Neural progenitor cell (in vitro differentiated cells): ENCODE results near the gene DAP. TPM values are rescaled to one million over a fixed set of nuclear protein-coding genes. Genes with fewer than 3 reads are reported as not detected.

ENCODE experiments used
- DNase-seq: peaks from one replicate; pipeline ENCODE4 v3.0.0-alpha.2; 2016; ENCODE audit warnings: low spot score
- H2AFZ ChIP-seq: fragments of 200-600 bp; sonication (generic); replicated peaks from 2 replicates; pipeline ENCODE4 v1.6.1; 2016; ENCODE audit warnings: antibody characterized with exemption
- H3F3A ChIP-seq: fragments of 200-600 bp; sonication (generic); 2 replicates; pipeline ENCODE4 v1.6.1; 2016; ENCODE audit warnings: antibody characterized with exemption, low read depth
- H3K27ac ChIP-seq: fragments of 200-600 bp; sonication (generic); 2 replicates; pipeline ENCODE4 v1.5.1; 2016; ENCODE audit warnings: mild to moderate bottlenecking
- H3K27me3 ChIP-seq: fragments of 200-600 bp; sonication (generic); 2 replicates; pipeline ENCODE4 v1.6.1; 2016; ENCODE audit warnings: mild to moderate bottlenecking, moderate library complexity
- H3K36me3 ChIP-seq: fragments of 200-600 bp; sonication (generic); 2 replicates; pipeline ENCODE4 v1.5.1; 2016
- H3K4me1 ChIP-seq: fragments of 200-600 bp; sonication (generic); 2 replicates; pipeline ENCODE4 v1.6.1; 2016; ENCODE audit warnings: mixed run types
- H3K4me2 ChIP-seq: fragments of 200-600 bp; sonication (generic); 2 replicates; pipeline ENCODE4 v1.6.1; 2016
- H3K4me3 ChIP-seq: fragments of 200-600 bp; sonication (generic); 2 replicates; pipeline ENCODE4 v1.5.1; 2016
- H3K79me2 ChIP-seq: fragments of 200-600 bp; sonication (generic); 2 replicates; pipeline ENCODE4 v1.6.1; 2016; ENCODE audit warnings: low read depth
- H3K9ac ChIP-seq: fragments of 200-600 bp; sonication (generic); 2 replicates; pipeline ENCODE4 v1.6.1; 2016
- H3K9me3 ChIP-seq: fragments of 200-600 bp; sonication (generic); 2 replicates; pipeline ENCODE4 v1.5.1; 2016; ENCODE audit warnings: low read depth
- H4K20me1 ChIP-seq: fragments of 200-600 bp; sonication (generic); 2 replicates; pipeline ENCODE4 v1.6.1; 2016; ENCODE audit warnings: low read depth
- H3K27ac Mint-ChIP-seq: 3 replicates; pipeline ENCODE4 v1.8.0; 2021; ENCODE audit warnings: mixed read lengths
- H3K27me3 Mint-ChIP-seq: 2 replicates; pipeline ENCODE4 v1.8.0; 2022; ENCODE audit warnings: low read depth, mild to moderate bottlenecking, inconsistent platforms, moderate library complexity, mixed read lengths; ENCODE audit not compliant: insufficient read depth
- H3K36me3 Mint-ChIP-seq: 3 replicates; pipeline ENCODE4 v1.8.0; 2021; ENCODE audit warnings: mixed read lengths
- H3K4me1 Mint-ChIP-seq: 3 replicates; pipeline ENCODE4 v1.8.0; 2021; ENCODE audit warnings: mixed read lengths
- H3K4me3 Mint-ChIP-seq: 3 replicates; pipeline ENCODE4 v1.8.0; 2021; ENCODE audit warnings: mild to moderate bottlenecking, moderate library complexity, mixed read lengths
- H3K9me3 Mint-ChIP-seq: 3 replicates; pipeline ENCODE4 v1.8.0; 2020; ENCODE audit warnings: mixed read lengths
- EZH2 ChIP-seq: fragments of 200-600 bp; sonication (generic); IDR thresholded peaks from 2 replicates; pipeline ENCODE4 v1.6.1; 2017; ENCODE audit warnings: antibody characterized with exemption, mild to moderate bottlenecking, moderate library complexity
- EZH2phosphoT487 ChIP-seq: fragments of 200-600 bp; sonication (generic); IDR thresholded peaks from 2 replicates; pipeline ENCODE4 v1.6.1; 2017; ENCODE audit warnings: antibody characterized with exemption
- total RNA-seq: library from RNA; depleted of rRNA; stranded (reverse); fragments of >200 nt; gene quantifications from 2 replicates; pipeline ENCODE4 v1.2.3, GENCODE V29; 2015; ENCODE audit warnings: low replicate concordance
- TF ChIP-seq, protein P1 (sequence below): fragments of 200-600 bp; sonication (generic); IDR thresholded peaks from 2 replicates; pipeline ENCODE4 v1.5.1; 2017; ENCODE audit warnings: antibody characterized with exemption, mild to moderate bottlenecking

Gene DAP
- total RNA-seq, 1 donor from 2014 or later, result 12.2 TPM

DNA sequence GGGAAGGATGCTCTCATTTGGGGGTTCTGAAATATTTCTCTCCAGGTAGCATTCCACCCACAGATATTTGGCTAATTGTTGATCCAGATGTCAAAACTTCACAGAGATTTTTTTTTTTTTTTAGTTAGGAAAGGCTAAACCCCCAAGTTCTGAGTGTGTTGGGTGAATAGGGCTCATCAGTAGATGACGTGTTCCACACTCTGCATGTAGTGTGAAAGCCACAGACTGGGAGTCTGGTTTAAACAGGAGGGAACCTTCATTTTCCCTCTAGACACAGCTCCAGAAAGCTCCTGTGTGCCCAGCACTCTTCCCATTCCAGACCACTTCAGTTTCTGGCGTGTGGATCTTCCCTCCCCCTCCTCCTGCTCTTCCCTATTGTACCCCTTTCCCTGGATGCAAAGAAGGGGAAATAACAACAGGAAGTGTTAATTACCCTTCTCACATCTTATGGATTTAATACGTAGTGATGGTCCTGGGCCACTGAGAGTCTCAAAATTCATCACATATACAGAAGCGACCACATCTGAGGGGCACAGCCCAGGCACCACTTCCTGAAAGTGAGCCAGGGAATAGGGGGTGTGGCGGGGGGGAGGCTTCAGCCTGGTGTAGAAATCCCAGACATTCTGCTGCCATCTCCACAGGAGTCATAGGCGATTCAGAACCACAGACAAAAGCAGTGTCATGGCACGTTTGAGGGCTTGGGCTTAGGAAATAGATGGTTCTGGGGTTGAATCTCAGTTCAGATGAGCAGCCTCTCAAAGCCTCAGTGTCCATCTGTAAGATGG, 65.1 kb downstream of the DAP start:
- no peak overlapping the region for H3K4me3 ChIP-seq
- no peaks in the 10 kb centered on the region for H3F3A ChIP-seq
- H3K9me3 ChIP-seq, result no peaks in the 10 kb centered on the region
- H3K9me3 Mint-ChIP-seq, result no peaks in the 10 kb centered on the region
- H3K36me3 ChIP-seq, result no peaks in the 10 kb centered on the region
- no peak overlapping the region for H3K9ac ChIP-seq
- H4K20me1 ChIP-seq, result peaks cover 31% of the 10 kb centered on the region
- no peak for DNase-seq
- H2AFZ ChIP-seq, result no peak overlapping the region
- H3K4me1 ChIP-seq, result no peaks in the 10 kb centered on the region
- H3K27ac ChIP-seq, result no peak overlapping the region
- H3K27me3 ChIP-seq, result no peaks in the 10 kb centered on the region
- no peak overlapping the region for H3K4me3 Mint-ChIP-seq
- H3K36me3 Mint-ChIP-seq, result peaks cover 4% of the 10 kb centered on the region
- no peak for TF ChIP-seq EZH2
- H3K79me2 ChIP-seq, result no peaks in the 10 kb centered on the region
- H3K4me1 Mint-ChIP-seq, result peaks cover 22% of the 10 kb centered on the region
- H3K4me2 ChIP-seq, result no peak overlapping the region
- peak overlapping the region; percentile 67 for H3K27ac Mint-ChIP-seq
- peaks cover 4% of the 10 kb centered on the region for H3K27me3 Mint-ChIP-seq

DNA sequence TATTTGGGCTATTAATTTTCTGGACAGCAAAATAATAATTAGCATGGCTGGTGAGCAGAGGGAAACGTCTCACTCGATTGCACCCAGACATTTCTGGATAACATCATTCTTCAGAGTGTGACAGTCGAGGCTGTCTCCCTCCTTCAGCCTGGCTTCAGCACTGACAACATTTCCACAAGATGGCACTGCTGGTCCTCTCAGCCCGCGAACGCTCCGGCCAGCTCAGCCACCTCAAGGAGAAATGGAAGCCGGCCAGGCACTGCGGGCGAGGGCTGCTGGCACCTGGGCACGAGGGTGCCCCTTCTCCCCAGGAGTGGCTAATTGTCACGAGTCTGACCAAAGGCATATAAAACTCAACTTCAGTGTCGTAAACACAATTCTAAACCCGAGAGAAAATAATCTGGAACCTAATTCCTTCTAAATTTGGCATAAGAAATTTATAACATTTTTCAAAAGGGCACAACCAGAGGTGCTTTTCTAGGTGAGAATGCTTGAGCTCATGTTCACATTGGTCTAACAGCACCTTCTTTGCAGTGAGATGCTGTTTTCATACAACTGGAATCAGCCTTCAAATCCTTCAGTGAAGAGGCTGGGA, 65.9 kb downstream of the DAP start:
- H3K4me2 ChIP-seq, result no peak overlapping the region
- no peak overlapping the region for H3K27ac Mint-ChIP-seq

GRCh38 chr5:10691826-10692785, 68.9 kb downstream of the DAP start:
- Mint-ChIP-seq H3K9me3 (peaks cover 5% of the 10 kb centered on the region), H3K4me3 (no peak overlapping the region), H3K27ac (no peak overlapping the region), H3K4me1 (peaks cover 17% of the 10 kb centered on the region), H3K27me3 (peaks cover 4% of the 10 kb centered on the region), H3K36me3 (peaks cover 19% of the 10 kb centered on the region)
- Histone ChIP-seq H3K27me3 (no peaks in the 10 kb centered on the region), H3K4me2 (no peak overlapping the region), H3K27ac (no peak overlapping the region), H3K9me3 (no peaks in the 10 kb centered on the region), H2AFZ (no peak overlapping the region), H3K79me2 (no peaks in the 10 kb centered on the region), H3K9ac (no peak overlapping the region), H4K20me1 (peaks cover 14% of the 10 kb centered on the region), H3K4me3 (no peak overlapping the region), H3K36me3 (no peaks in the 10 kb centered on the region), H3K4me1 (no peaks in the 10 kb centered on the region), H3F3A (peaks cover 3% of the 10 kb centered on the region)
- DNase-seq, result no peak
- TF ChIP-seq, protein P1, sequence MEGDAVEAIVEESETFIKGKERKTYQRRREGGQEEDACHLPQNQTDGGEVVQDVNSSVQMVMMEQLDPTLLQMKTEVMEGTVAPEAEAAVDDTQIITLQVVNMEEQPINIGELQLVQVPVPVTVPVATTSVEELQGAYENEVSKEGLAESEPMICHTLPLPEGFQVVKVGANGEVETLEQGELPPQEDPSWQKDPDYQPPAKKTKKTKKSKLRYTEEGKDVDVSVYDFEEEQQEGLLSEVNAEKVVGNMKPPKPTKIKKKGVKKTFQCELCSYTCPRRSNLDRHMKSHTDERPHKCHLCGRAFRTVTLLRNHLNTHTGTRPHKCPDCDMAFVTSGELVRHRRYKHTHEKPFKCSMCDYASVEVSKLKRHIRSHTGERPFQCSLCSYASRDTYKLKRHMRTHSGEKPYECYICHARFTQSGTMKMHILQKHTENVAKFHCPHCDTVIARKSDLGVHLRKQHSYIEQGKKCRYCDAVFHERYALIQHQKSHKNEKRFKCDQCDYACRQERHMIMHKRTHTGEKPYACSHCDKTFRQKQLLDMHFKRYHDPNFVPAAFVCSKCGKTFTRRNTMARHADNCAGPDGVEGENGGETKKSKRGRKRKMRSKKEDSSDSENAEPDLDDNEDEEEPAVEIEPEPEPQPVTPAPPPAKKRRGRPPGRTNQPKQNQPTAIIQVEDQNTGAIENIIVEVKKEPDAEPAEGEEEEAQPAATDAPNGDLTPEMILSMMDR, result no peak
- TF ChIP-seq EZH2phosphoT487 (no peak), EZH2 (no peak)

More for the DNA sequence above, 65.9 kb downstream of the DAP start:
- Histone ChIP-seq H3K36me3 (no peaks in the 10 kb centered on the region), H2AFZ (no peak overlapping the region), H4K20me1 (peaks cover 24% of the 10 kb centered on the region), H3K4me1 (no peaks in the 10 kb centered on the region), H3F3A (no peaks in the 10 kb centered on the region), H3K79me2 (no peaks in the 10 kb centered on the region), H3K27me3 (no peaks in the 10 kb centered on the region), H3K9me3 (no peaks in the 10 kb centered on the region), H3K9ac (no peak overlapping the region), H3K27ac (no peak overlapping the region), H3K4me3 (no peak overlapping the region)
- Mint-ChIP-seq H3K4me3 (no peak overlapping the region), H3K27me3 (peaks cover 4% of the 10 kb centered on the region), H3K36me3 (peaks cover 7% of the 10 kb centered on the region), H3K9me3 (no peaks in the 10 kb centered on the region), H3K4me1 (peaks cover 20% of the 10 kb centered on the region)
- peak; percentile 72 for DNase-seq
- TF ChIP-seq EZH2phosphoT487 (no peak), EZH2 (no peak)
- TF ChIP-seq, protein P1, result peak; percentile 78
